ENCODE data around the gene OR5K1.

The OR5K1 gene

DNA sequence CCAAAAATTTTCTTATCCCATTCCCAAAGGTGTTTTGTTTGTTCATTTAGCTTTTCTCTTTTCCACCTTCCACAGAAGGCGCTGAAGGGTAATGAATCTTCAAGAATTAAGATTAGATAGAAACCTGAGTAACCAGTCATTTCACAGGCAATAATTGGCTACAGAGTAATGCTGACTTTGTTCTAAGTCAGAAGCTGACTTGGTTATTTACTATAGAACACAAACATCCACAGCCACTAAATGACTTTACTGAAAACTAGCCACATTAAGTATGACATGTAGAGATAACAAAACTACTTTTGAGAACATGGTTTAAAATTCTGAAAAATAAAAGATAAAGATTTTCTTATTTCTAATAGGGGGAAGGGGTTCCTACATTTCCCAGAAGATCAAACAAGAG, 51.9 kb downstream of the OR5K1 start:
- no peak for DNase-seq (ENCODE audit: low read depth)

DNA sequence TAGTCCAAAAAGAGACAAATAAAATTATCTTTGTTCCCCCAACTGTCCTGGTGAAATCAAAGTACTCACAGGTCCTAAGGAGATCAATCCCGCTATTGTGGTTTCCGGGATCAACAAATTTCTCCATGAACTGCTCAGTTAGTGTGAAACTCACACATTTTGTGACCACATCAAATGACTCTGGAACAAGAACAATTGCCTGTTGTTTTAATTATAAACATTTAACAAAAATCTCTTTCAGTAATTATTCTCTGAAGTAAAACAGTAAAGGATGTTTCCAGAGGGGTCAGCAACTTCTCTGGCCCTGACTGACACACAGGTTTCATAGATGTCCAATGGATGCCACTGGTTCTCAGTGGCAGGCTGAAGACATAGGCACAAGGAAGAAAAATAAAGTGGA, 55.8 kb downstream of the OR5K1 start:
- no peak for DNase-seq (ENCODE audit: low read depth)

DNA sequence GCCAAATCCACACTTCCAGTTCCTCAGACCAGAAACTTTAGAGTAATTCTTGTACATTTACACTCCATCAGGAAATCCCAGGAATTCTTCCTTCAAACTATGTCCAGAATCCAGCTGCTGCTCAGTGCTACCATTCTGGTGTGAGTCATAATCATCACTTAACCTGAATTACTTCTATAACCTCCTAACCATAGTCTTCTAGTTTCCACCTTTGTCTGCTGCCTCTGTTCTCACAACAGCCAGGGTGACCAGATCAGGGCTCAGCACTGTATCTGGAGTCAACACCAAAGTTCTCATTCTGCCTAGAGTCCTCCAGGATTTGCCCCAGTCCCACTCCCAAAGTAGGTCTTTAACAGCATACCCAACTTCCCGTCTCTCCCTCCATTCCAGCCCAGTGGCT, 56.4 kb downstream of the OR5K1 start:
- no peak for DNase-seq (ENCODE audit: low read depth)

DNA sequence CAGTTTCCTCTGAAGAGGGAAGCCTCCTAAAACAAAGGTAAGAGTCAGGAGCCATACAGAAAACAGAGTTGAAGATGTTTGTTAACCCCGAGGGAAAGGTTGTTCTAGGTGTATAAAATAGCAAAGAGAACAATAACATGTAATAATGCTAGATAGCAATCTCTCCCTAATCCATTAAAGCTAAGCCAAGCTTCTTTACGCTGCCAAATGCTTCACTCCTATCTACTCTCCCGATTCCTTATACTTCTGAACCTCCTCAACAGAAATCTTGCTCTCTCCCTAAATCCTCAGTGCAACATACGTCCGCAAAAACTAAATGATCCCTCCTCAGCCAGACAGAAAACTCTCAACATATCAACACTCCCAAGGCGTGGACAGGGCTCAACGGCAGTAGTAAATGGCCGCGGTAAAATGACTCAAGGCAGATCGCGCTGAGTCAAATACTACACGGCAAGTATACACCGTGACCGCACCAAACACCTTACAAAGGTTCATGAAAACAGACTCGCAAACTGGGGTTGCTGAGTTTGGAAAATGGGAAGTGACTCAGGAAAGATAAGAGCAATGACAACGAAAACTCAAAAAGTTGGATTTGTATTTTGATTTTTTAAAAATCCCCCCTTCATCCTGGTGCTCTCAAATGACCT, 59.0 kb downstream of the OR5K1 start:
- peak; percentile 38 for DNase-seq (ENCODE audit: low read depth)

Data from activated T-helper 9 cell treated with anti-CD3 and anti-CD28 coated beads, Interleukin-2, amount 50 U/mL, for 16 hours (primary cell).